Measurements from ENCODE around the gene FBXL20. TPM values are rescaled to one million over a fixed set of nuclear protein-coding genes. Genes with fewer than 3 reads are reported as not detected.

Gene FBXL20
- total and polyA plus RNA-seq, 10 of the 15 experiments (the other 5 are each of a cell fraction or from before 2014, with no cell fraction given), result 1.2 to 8.3 (median 4.4) TPM

DNA sequence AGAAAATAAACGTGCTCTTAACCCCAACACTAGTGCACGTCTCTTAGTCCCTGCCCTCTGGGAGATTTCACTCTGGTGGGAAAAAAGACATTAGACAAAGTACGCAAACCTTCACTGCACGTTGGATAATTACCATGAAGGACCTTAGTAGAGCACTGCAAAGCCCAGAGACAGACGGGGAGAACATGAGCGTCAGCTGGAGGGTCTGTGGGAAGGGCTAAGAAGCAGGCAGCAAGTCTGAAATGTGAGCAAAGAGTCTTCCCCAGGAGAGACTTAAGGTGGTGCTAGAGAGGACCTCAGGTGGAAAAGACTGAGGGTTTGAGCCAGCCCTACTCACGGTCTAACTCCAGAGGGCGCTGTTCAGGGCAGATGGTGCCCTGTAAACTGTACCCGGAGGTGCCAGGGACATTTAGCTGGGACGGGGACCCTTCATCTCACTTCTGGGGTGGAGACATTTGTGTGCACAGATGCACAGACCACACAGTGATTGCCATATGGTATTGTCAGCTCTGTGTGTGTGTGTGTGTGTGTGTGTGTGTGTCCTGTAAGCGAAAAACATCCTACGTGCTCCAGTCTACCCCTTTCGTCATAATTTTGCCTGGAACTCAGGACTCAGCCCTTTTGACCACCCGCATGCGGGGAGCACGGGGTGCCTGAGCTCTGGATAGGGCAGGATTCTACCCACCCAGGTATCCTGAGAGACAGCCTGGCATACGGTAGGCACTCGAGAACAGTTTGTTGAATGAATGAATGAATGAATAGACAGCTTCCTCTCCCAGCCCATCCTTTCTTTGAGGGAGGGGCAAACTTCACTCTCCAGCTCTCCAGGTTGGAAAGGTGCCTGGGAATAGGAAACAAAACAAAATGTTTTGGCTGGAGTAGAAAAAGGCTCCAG, 165.6 kb downstream of the FBXL20 start (continued):
- TF ChIP-seq, protein P1, sequence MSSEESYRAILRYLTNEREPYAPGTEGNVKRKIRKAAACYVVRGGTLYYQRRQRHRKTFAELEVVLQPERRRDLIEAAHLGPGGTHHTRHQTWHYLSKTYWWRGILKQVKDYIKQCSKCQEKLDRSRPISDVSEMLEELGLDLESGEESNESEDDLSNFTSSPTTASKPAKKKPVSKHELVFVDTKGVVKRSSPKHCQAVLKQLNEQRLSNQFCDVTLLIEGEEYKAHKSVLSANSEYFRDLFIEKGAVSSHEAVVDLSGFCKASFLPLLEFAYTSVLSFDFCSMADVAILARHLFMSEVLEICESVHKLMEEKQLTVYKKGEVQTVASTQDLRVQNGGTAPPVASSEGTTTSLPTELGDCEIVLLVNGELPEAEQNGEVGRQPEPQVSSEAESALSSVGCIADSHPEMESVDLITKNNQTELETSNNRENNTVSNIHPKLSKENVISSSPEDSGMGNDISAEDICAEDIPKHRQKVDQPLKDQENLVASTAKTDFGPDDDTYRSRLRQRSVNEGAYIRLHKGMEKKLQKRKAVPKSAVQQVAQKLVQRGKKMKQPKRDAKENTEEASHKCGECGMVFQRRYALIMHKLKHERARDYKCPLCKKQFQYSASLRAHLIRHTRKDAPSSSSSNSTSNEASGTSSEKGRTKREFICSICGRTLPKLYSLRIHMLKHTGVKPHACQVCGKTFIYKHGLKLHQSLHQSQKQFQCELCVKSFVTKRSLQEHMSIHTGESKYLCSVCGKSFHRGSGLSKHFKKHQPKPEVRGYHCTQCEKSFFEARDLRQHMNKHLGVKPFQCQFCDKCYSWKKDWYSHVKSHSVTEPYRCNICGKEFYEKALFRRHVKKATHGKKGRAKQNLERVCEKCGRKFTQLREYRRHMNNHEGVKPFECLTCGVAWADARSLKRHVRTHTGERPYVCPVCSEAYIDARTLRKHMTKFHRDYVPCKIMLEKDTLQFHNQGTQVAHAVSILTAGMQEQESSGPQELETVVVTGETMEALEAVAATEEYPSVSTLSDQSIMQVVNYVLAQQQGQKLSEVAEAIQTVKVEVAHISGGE (CRISPR knock-in tag; IDR thresholded peaks at IDR 0.05), result no peak
- TF ChIP-seq SIX5 (IDR thresholded peaks at IDR 0.05; ENCODE audit: low read depth, low read length, severe bottlenecking) (no peak), NR2F1 (conservative IDR thresholded peaks at IDR 0.05) (no peak), RCOR1 (conservative IDR thresholded peaks at IDR 0.05; ENCODE audit: low read depth, low read length) (no peak), STAT3 (IDR thresholded peaks at IDR 0.05; ENCODE audit: low read depth, low read length) (no peak), ASH2L (IDR thresholded peaks at IDR 0.05; ENCODE audit: borderline replicate concordance, low read depth) (no peak), SRF (IDR thresholded peaks at IDR 0.05; ENCODE audit: low read depth in 2 of 2, low read length in 2 of 2) (no peak), BACH1 (IDR thresholded peaks at IDR 0.05; ENCODE audit: borderline replicate concordance) (no peak)
- TF ChIP-seq, protein P2, sequence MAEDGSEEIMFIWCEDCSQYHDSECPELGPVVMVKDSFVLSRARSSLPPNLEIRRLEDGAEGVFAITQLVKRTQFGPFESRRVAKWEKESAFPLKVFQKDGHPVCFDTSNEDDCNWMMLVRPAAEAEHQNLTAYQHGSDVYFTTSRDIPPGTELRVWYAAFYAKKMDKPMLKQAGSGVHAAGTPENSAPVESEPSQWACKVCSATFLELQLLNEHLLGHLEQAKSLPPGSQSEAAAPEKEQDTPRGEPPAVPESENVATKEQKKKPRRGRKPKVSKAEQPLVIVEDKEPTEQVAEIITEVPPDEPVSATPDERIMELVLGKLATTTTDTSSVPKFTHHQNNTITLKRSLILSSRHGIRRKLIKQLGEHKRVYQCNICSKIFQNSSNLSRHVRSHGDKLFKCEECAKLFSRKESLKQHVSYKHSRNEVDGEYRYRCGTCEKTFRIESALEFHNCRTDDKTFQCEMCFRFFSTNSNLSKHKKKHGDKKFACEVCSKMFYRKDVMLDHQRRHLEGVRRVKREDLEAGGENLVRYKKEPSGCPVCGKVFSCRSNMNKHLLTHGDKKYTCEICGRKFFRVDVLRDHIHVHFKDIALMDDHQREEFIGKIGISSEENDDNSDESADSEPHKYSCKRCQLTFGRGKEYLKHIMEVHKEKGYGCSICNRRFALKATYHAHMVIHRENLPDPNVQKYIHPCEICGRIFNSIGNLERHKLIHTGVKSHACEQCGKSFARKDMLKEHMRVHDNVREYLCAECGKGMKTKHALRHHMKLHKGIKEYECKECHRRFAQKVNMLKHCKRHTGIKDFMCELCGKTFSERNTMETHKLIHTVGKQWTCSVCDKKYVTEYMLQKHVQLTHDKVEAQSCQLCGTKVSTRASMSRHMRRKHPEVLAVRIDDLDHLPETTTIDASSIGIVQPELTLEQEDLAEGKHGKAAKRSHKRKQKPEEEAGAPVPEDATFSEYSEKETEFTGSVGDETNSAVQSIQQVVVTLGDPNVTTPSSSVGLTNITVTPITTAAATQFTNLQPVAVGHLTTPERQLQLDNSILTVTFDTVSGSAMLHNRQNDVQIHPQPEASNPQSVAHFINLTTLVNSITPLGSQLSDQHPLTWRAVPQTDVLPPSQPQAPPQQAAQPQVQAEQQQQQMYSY (CRISPR knock-in tag; IDR thresholded peaks at IDR 0.05), result no peak

All from GM12878 (cell line).